HG03139 (cell line): ENCODE data around the gene CRACR2B.

Source experiments
- ATAC-seq: cut with Tn5 transposase; IDR thresholded peaks from one replicate; pipeline ENCODE4 v1.9.1; 2021; ENCODE audit not compliant: unreplicated experiment

The CRACR2B gene

DNA sequence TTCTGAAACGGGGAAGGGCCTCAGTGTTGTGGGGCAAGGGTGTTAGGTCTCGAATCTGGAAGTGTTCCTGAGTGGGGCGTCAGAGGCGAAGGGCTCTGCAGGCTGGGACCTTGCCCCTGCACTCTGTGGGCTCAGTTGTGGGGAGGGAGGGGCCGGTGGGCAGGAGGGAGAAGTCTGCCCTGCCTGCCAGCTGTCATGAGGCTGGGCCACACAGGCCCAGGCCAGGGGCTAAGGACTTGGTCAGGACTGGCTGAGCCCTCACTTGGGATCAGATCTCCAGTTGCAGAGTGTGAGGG lies at the start of gene CRACR2B:
CRACR2B (plus strand) TSS at position 23 of the 296 bp plus-strand sequence. CDS start 689 bp downstream, outside the sequence.
- no peak for ATAC-seq

DNA sequence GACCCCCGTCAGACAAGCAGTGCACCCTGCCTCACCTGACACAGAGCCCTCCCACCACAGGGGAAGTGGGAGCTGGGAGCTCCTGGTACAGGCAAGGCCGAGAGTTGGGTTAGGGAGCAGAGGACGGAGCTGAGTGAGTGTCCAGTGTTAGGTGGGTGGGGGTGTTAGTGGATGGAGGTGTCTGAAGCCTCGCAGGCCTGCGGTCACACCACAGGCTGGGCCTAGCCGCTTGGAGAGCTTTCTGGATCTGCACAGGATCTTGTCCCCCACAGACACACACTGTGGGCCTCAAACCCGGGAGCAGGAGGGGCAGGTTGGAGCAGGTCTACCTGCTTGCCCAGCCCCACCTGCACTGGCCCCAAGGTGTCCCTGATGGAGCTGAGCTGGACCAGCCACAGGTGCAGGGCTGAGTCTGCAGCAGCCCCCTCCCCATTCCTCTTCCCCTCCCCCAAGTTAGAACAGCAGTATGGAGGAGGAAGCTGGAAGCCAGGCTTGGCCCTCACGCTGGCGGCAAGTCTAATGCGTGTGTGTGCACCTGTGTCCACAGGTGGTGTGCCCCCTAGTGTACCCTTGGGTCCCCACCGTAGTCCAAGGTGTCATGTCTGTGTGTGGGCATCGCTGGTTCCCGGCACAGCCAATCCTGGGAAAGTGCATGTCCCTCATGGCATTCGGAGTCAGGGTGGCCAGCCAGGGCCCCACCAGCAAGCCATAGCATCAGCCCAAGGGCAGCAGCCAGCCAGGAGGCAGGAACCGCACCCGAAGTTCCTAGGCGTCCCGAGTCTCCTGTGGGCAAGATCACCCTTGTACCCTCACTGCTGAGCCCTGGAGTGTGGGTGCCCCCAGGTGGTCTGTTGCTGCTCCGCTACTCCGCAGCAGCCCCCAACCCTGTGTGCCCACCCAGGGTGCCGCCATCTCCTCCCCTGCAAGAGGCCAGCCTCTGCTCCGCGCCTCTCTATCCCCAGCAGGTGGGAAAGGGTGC lies 48.5 kb upstream of the CRACR2B start:
- ATAC-seq: no peak

- ATAC-seq: no peak
Observed at GRCh38 chr11:779955-780532, 47.7 kb upstream of the CRACR2B start.

- ATAC-seq: no peak
Observed at GRCh38 chr11:782264-783174, 45.2 kb upstream of the CRACR2B start.

GRCh38 chr11:783581-784015 lies 44.1 kb upstream of the CRACR2B start:
- no peak for ATAC-seq

DNA sequence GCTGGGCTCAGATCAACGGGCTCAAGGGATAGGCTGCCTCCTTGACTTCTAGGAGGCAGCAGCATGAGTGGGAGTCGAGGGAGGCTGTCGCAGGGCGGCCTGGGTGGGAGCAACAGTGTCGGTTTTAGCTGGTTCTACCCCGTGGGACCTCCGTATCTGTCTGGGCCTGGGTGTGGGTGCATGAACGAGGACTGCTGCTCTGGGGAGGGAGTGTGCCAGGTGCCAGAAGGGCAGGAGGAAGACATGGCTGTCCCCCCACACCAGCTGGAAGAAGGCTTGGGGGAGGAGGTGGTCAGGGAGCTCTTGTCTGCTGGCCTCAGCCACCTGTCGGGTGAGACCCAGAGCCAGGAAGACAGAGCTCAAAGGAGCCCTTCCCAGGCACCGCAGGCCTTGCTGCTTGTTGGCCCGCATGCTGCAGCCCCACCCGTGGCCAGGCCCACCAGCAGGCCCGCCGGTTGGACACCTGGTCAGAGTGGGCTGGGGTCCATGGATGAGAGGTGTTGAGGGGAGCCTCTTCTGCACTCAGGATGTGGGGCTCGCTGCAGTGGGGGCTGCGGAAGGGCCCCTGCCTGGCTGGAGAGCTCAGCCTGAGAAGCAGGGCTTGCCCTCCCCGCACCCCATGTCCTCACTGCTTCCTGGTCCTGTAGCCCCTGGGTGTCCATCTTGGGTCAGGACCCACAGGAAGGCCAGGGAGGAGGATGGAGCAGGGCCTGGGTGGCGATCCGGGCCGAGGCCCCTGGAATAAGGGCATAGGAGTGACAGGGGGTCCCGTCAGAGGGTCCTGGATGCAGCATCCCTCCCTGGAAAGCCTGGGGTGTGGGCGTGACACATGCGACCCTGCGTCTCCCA lies 41.3 kb upstream of the CRACR2B start:
- ATAC-seq: no peak

- ATAC-seq: no peak
Observed at GRCh38 chr11:787084-787675, 40.5 kb upstream of the CRACR2B start.

DNA sequence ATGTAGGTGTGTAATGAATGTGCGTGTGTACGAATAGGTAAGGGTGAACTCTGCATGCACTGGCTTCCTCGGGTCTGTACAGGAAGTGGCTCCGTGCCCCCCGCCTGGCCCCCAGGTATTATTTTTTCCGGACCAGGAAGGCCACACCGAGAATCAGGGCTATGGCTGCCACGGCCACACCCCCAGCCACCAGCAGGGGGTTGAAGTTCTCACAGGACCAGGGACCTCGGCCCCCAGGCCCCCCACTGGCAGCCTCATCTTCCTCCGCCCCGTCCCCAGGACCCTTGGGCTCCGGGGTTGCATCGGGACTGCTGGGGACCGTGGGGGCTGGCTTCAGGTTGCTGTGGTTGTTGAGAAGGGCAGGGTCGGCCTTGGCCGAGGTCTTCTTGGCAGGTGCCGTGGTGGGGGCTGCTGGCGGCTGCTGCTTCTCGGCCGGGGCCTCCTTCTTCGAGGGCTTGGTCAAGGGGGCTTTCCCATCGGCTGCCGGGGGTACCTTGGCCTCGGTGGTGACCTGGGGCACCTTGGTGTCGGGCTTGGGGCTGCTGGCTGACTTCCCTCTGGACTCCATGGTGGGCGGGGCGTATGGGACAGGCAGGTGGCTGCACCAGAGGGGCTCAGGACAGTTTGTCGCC lies 39.6 kb upstream of the CRACR2B start:
- no peak for ATAC-seq

GRCh38 chr11:788953-789940 lies 38.5 kb upstream of the CRACR2B start:
- ATAC-seq: no peak

GRCh38 chr11:789943-790342 lies 37.8 kb upstream of the CRACR2B start, which contains the start of gene CEND1:
Gene CEND1, minus strand, starts transcription at chr11:790090. Its CDS starts 1,514 bp downstream, at chr11:788576.
- ATAC-seq: no peak

DNA sequence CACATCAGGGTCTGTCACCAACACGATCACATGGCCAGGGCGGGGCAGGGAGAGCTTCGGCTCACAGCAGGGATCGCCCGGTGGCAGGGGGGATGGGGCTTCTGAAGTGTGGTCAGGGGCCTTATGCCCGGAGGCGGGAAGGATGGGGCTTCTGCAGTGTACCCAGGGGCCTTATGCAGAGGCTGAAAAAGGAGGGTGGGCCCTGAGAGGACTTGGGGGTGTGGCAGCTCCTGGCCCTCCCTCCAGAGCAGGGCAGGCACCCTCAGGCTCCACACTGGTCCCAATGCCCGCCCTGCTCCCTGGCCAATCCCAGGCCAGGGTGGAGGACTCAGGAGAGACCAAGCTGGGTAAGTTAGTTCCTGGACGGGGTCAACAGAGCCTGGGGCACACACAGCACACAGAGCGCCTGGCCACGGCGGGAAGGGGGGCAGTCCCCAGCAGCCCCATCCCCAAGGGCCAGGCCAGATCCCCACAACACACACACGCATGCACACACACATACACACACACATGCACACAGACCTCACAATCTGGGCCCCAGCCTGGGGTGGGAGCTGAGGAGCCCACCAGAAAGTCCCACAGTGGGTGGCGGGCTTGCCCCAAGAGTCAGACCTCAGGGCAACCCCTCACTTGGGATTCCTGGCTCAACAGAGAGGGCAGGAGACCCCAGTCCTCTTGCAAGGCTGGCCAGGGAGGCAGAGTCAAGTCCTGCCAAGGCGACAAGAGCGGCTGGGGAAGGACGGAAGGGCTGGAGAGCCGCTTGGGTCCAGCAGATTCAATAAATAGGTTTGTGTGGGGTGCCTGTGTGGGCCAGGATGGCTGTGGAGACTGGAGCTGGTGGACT lies 36.8 kb upstream of the CRACR2B start:
- no peak for ATAC-seq

DNA sequence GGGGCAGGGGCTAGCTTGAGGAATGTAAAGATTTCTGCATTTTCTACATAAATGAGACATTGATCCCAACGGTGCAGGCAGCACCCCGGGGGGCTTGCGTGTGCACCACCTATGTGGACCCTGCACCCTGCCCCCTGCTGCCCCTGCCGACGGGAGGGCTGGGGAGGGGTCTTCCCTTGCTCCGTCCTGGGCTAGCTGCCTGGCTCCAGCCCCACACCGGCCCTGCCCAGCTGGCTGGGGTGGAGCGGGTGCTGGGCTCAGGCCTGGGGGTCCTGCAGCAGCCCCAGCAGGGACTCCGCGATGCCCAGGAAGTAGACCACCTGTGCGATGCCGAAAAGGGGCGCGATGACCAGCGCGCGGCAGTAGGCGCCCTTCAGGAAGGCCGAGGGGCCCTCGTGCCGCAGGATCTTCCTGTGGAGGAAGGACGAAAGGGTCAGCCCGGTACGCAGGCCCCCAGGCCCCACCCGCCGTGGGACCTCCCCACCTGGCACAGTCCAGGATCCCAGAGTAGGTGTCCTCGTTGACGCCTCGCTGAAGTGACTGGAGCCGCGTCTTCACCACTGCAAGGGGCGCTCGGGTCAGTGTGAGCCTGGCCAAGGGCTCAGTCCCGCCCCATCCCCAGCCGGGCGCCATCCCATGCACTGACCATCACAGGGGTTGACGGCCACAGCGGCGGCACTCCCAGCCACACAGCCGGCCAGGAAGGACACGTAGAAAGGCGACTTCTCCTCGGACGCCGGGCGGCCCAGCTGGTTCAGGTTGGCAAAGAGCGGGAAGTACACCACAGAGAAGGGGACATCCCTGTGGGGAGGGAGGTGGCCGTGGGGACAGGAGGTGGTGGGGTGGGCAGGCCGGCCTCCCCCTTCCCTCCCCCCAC lies 35.8 kb upstream of the CRACR2B start:
- no peak for ATAC-seq

- ATAC-seq: no peak
Observed at GRCh38 chr11:792535-792821, 35.2 kb upstream of the CRACR2B start.

DNA sequence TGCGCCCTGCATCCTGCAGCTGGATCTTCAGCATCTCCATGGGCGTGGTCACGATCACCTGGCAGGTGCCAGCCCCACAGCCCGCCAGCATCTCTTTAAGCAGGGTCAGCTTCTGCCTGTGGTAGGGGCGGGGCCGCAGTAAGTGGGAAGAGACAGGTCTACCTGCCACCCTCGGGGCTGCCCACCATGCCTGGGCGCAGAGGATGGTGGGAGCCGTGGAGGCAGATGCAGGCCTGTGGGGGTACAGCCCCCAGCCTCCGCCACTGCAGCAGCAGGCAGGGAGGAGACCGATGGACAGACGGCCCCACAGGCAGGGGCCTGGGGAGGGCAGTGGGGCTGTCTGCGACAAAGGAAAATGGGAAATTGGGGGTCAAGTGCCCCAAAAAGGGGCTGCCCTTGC lies 34.8 kb upstream of the CRACR2B start:
- no peak for ATAC-seq

GRCh38 chr11:793556-793955 lies 34.2 kb upstream of the CRACR2B start:
- ATAC-seq: no peak

DNA sequence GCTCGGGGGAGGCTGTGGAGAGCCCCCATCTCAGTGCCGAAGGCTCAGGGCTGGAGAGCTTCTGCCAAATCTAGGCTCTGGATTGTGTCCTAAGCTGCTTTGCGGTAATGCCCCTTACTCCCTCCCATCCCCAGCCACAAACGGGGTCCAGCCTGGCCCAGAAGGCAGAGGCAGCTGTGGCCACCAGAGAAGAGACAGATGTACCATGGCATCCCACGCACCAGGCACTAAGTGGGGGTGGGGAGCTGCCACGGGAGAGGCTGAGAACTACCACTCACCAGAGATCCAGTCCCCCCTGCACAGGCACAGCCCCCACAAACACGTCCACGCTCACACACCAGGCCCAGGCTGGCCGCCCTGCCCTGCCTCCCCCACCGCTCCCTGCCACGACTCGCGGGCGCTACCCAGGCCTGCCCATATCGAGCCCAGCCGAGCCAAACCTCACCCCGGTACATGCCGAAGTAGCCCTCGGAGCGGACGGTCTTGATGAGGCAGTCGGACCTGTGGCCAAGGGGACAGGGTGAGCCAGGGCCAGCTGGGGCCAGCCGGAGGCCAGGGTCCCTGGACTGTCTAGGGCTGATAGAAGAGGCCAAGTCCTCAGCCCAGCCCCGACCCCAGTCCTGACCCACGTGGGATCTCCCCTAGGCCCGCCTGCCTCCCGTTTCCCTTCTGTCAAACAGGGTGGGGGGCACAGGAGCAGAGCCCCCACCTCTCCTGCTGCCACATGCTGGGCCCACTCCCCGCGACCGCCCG lies 33.5 kb upstream of the CRACR2B start:
- no peak for ATAC-seq
